Karpas-422 (cell line): Measurements from ENCODE around the gene TCOF1. TPM values are rescaled to one million over a fixed set of nuclear protein-coding genes. Genes with fewer than 3 reads are reported as not detected.

Experiments
- DNase-seq: peaks from one replicate; pipeline ENCODE4 v3.0.0-alpha.2; 2015
- H2AFZ ChIP-seq: fragments of 200-600 bp; sonication (generic); 2 replicates; pipeline ENCODE4 v1.6.1; 2014; ENCODE audit warnings: antibody characterized with exemption, low read length, mixed read lengths
- H3K27ac ChIP-seq: fragments of 200-600 bp; sonication (generic); 2 replicates; pipeline ENCODE4 v1.5.1; 2014; ENCODE audit warnings: mild to moderate bottlenecking, low read length, moderate library complexity
- H3K27me3 ChIP-seq: fragments of 200-600 bp; sonication (generic); 2 replicates; pipeline ENCODE4 v1.6.1; 2014; ENCODE audit warnings: low read length, mixed read lengths
- H3K36me3 ChIP-seq: fragments of 200-600 bp; sonication (generic); 2 replicates; pipeline ENCODE4 v1.6.1; 2014; ENCODE audit warnings: low read length, mixed read lengths; ENCODE audit not compliant: insufficient read depth
- H3K4me1 ChIP-seq: fragments of 200-600 bp; sonication (generic); 2 replicates; pipeline ENCODE4 v1.6.1; 2014; ENCODE audit warnings: mild to moderate bottlenecking, low read length, mixed read lengths
- H3K4me2 ChIP-seq: fragments of 200-600 bp; sonication (generic); 2 replicates; pipeline ENCODE4 v1.6.1; 2014; ENCODE audit warnings: low read length, low read depth, mild to moderate bottlenecking; ENCODE audit not compliant: poor library complexity, severe bottlenecking
- H3K4me3 ChIP-seq: fragments of 200-600 bp; sonication (generic); 2 replicates; pipeline ENCODE4 v1.5.1; 2014; ENCODE audit warnings: mild to moderate bottlenecking, antibody characterized with exemption, low read length, mixed read lengths
- H3K79me2 ChIP-seq: fragments of 200-600 bp; sonication (generic); 2 replicates; pipeline ENCODE4 v1.6.1; 2014; ENCODE audit warnings: mild to moderate bottlenecking, low read length, mixed read lengths
- H3K9ac ChIP-seq: fragments of 200-600 bp; sonication (generic); 2 replicates; pipeline ENCODE4 v1.6.0; 2014; ENCODE audit warnings: low read length
- H3K9me2 ChIP-seq: fragments of 200-600 bp; sonication (generic), shearing (Covaris generic); replicated peaks from 2 replicates; pipeline ENCODE4 v1.6.0; 2014; ENCODE audit warnings: mild to moderate bottlenecking, low read length, moderate library complexity; ENCODE audit not compliant: insufficient read depth
- H3K9me3 ChIP-seq: fragments of 300-700, 200-600 bp; sonication (generic); 2 replicates; pipeline ENCODE4 v1.6.1; 2014; ENCODE audit warnings: low read length, mixed read lengths
- H4K20me1 ChIP-seq: fragments of 200-600 bp; sonication (generic); 2 replicates; pipeline ENCODE4 v1.6.1; 2014; ENCODE audit warnings: mild to moderate bottlenecking, antibody characterized with exemption, low read length, low read depth; ENCODE audit not compliant: insufficient read depth
- total RNA-seq: library from RNA; depleted of rRNA; stranded (reverse); fragments of >200 nt; shearing (Covaris generic); gene quantifications from 2 replicates; pipeline ENCODE4 v1.2.3, GENCODE V29; 2014; ENCODE audit warnings: low replicate concordance

The TCOF1 gene
- total RNA-seq, 1 experiment from 2014 or later = 23.0 TPM

- Histone ChIP-seq H3K4me3 (no peak overlapping the region), H4K20me1 (peaks cover 17% of the 10 kb centered on the region; the same call in 1 of the 2 replicates), H3K9ac (no peak overlapping the region), H3K27me3 (no peaks in the 10 kb centered on the region), H3K4me2 (no peak overlapping the region), H2AFZ (no peak overlapping the region), H3K27ac (no peak overlapping the region), H3K9me3 (no peaks in the 10 kb centered on the region), H3K36me3 (peaks cover 31% of the 10 kb centered on the region), H3K9me2 (no peaks in the 10 kb centered on the region), H3K4me1 (peaks cover 37% of the 10 kb centered on the region), H3K79me2 (no peaks in the 10 kb centered on the region)
- peak; percentile 54 for DNase-seq
Measured at GRCh38 chr5:150397782-150398721, 40.6 kb downstream of the TCOF1 start.

DNA sequence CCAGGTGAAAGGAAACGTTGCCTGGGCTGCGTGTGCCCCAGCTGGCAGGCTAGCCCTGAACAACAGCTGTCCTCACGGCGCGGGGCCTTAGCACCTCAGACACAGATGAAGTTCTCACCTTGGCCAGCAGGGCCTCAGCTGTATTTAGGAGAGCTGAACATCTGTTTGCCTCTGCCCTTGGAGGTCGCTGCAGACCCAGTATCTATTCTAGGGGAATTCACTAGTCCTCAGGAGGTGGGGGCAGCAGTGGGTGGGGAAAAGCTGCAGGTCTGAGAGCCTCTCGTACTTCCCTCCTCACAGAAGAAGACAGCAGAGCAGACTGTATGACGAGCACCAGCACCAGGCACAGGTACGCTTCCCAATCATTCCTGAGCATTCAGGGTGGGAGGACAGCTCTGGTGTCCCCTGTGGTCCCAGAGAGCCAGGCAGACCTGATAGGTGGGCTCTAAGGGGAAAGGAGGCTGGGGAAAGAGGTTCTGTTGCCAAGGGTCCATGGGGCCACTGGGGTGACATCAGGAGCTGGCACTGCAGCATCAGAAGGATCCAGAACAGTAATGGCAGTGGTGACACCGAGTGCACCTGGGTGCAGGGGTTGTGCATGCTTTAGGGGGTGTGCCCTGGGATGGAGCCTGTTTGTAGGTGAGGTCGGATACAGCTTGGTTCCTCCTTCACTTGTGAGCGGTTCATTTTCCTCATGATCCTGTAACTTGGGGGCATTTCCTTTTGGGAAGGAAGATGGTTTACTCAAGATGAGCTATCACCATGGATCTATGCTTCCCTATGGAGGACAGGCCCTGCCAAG is 41.4 kb downstream of the TCOF1 start:
- Histone ChIP-seq H3K4me3 (no peak overlapping the region), H3K27me3 (no peaks in the 10 kb centered on the region), H4K20me1 (peaks cover 17% of the 10 kb centered on the region; the same call in 1 of the 2 replicates), H3K9ac (no peak overlapping the region), H3K36me3 (peaks cover 32% of the 10 kb centered on the region), H3K27ac (peak overlapping the region; percentile 20), H3K4me1 (peaks cover 42% of the 10 kb centered on the region), H3K4me2 (no peak overlapping the region), H2AFZ (no peak overlapping the region), H3K79me2 (no peaks in the 10 kb centered on the region), H3K9me2 (no peaks in the 10 kb centered on the region), H3K9me3 (no peaks in the 10 kb centered on the region)
- DNase-seq = peak; percentile 94

GRCh38 chr5:150399524-150400211 is 42.2 kb downstream of the TCOF1 start:
- no peak overlapping the region for H2AFZ ChIP-seq
- peak; percentile 72 for DNase-seq
- H3K27me3 ChIP-seq = no peaks in the 10 kb centered on the region
- H3K79me2 ChIP-seq = no peaks in the 10 kb centered on the region
- H3K9ac ChIP-seq = no peak overlapping the region
- no peak overlapping the region for H3K4me2 ChIP-seq
- peaks cover 34% of the 10 kb centered on the region for H3K36me3 ChIP-seq
- H3K4me3 ChIP-seq = no peak overlapping the region
- H3K9me3 ChIP-seq = no peaks in the 10 kb centered on the region
- peak overlapping the region; percentile 74 for H3K27ac ChIP-seq
- peaks cover 46% of the 10 kb centered on the region for H3K4me1 ChIP-seq
- no peaks in the 10 kb centered on the region for H3K9me2 ChIP-seq
- H4K20me1 ChIP-seq = peaks cover 22% of the 10 kb centered on the region; the same call in 1 of the 2 replicates

- H2AFZ ChIP-seq = no peak overlapping the region
- peak overlapping the region; percentile 74 for H3K27ac ChIP-seq
- DNase-seq = peak; percentile 80
- H3K79me2 ChIP-seq = no peaks in the 10 kb centered on the region
- H3K9ac ChIP-seq = no peak overlapping the region
- H3K9me3 ChIP-seq = no peaks in the 10 kb centered on the region
- H4K20me1 ChIP-seq = peaks cover 22% of the 10 kb centered on the region; the same call in 1 of the 2 replicates
- H3K4me3 ChIP-seq = no peak overlapping the region
- peaks cover 40% of the 10 kb centered on the region for H3K36me3 ChIP-seq
- peaks cover 52% of the 10 kb centered on the region for H3K4me1 ChIP-seq
- H3K9me2 ChIP-seq = no peaks in the 10 kb centered on the region
- H3K4me2 ChIP-seq = no peak overlapping the region
- H3K27me3 ChIP-seq = no peaks in the 10 kb centered on the region
Measured at GRCh38 chr5:150400316-150401075, 43.0 kb downstream of the TCOF1 start.

GRCh38 chr5:150401076-150401375 is 43.5 kb downstream of the TCOF1 start:
- Histone ChIP-seq H3K9me3 (no peaks in the 10 kb centered on the region), H3K27ac (peak overlapping the region; percentile 74), H3K4me3 (no peak overlapping the region), H3K79me2 (no peaks in the 10 kb centered on the region), H3K9ac (no peak overlapping the region), H2AFZ (no peak overlapping the region), H3K36me3 (peaks cover 41% of the 10 kb centered on the region), H3K27me3 (no peaks in the 10 kb centered on the region), H3K4me1 (peaks cover 53% of the 10 kb centered on the region), H3K9me2 (no peaks in the 10 kb centered on the region), H4K20me1 (peaks cover 24% of the 10 kb centered on the region; the same call in 1 of the 2 replicates), H3K4me2 (no peak overlapping the region)
- DNase-seq = peak; percentile 73

GRCh38 chr5:150401376-150402228 is 44.1 kb downstream of the TCOF1 start:
- Histone ChIP-seq H2AFZ (no peak overlapping the region), H3K4me3 (no peak overlapping the region), H3K4me2 (no peak overlapping the region), H3K27me3 (no peaks in the 10 kb centered on the region), H3K27ac (peak overlapping the region; percentile 74), H3K36me3 (peaks cover 44% of the 10 kb centered on the region), H3K9me3 (no peaks in the 10 kb centered on the region), H4K20me1 (peaks cover 29% of the 10 kb centered on the region; the same call in 1 of the 2 replicates), H3K79me2 (no peaks in the 10 kb centered on the region), H3K4me1 (peaks cover 58% of the 10 kb centered on the region), H3K9me2 (no peaks in the 10 kb centered on the region), H3K9ac (no peak overlapping the region)
- peak; percentile 66 for DNase-seq

GRCh38 chr5:150402229-150402773 is 44.8 kb downstream of the TCOF1 start:
- no peak for DNase-seq
- H3K9ac ChIP-seq = no peak overlapping the region
- no peaks in the 10 kb centered on the region for H3K79me2 ChIP-seq
- H3K27me3 ChIP-seq = no peaks in the 10 kb centered on the region
- H4K20me1 ChIP-seq = peaks cover 36% of the 10 kb centered on the region; the same call in 1 of the 2 replicates
- H3K9me2 ChIP-seq = no peaks in the 10 kb centered on the region
- no peak overlapping the region for H2AFZ ChIP-seq
- no peak overlapping the region for H3K4me2 ChIP-seq
- peaks cover 65% of the 10 kb centered on the region for H3K4me1 ChIP-seq
- H3K9me3 ChIP-seq = no peaks in the 10 kb centered on the region
- H3K36me3 ChIP-seq = peaks cover 49% of the 10 kb centered on the region
- no peak overlapping the region for H3K4me3 ChIP-seq
- H3K27ac ChIP-seq = peak overlapping the region; percentile 74
